ENCODE data around the gene OOSP1. TPM values are rescaled to one million over a fixed set of nuclear protein-coding genes. Genes with fewer than 3 reads are reported as not detected.

The OOSP1 gene
- total and polyA plus RNA-seq, 2 of the 8 experiments (the other 6 are each of a cell fraction or from before 2014, with no cell fraction given), result not detected

DNA sequence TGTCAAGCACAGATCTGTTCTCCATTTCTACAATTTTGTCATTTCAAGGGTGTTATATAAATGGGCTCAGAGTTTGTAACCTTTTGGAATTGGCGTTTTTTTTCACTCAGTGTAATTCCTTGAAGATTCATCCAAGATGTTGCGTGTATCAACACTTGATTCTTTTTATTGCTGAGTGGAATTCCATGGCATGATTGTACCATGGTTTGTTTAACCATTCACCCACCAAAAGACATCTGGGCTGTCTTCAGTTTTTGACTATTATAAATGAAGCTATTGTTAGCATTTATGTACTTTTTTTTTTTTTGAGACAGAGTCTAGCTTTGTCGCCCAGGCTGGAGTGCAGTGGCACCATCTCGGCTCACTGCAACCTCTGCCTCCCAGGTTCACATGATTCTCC lies 2.9 kb downstream of the OOSP1 start:
- Histone ChIP-seq H3K14ac (ENCODE audit: insufficient read length) (no peak overlapping the region), H3K4ac (replicated peaks; ENCODE audit: insufficient read length, low read depth, low read length) (no peak overlapping the region), H3K56ac (replicated peaks; ENCODE audit: insufficient read length, low read depth, low read length) (no peak overlapping the region), H3K9ac (replicated peaks in 1 of 4; ENCODE audit: extremely low read depth in 1 of 4, low read depth in 3 of 4, low read length in 3 of 4) (no peak overlapping the region), H4K5ac (ENCODE audit: insufficient read length, low read depth, low read length) (no peak overlapping the region), H3K4me1 (replicated peaks in 1 of 4; ENCODE audit: control insufficient read depth in 3 of 4, insufficient read depth in 4 of 4, low read length in 3 of 4) (no peaks in the 10 kb centered on the region), H3K4me3 (ENCODE audit: extremely low read depth in 1 of 4, insufficient read depth in 2 of 4, low read depth in 3 of 4, low read length in 4 of 4) (no peak overlapping the region), H2BK20ac (ENCODE audit: low read length) (no peak overlapping the region), H2BK12ac (ENCODE audit: low read depth, low read length) (no peak overlapping the region), H3K9me3 (ENCODE audit: insufficient read depth in 2 of 2, low read depth in 1 of 2, low read length in 1 of 2) (no peaks in the 10 kb centered on the region), H4K91ac (replicated peaks; ENCODE audit: insufficient read length, low read length) (no peak overlapping the region), H3K23me2 (ENCODE audit: low read depth, low read length) (no peaks in the 10 kb centered on the region), H2BK5ac (ENCODE audit: low read depth, low read length) (no peak overlapping the region), H2AFZ (ENCODE audit: low read length) (no peak overlapping the region), H3K79me2 (ENCODE audit: control insufficient read depth in 1 of 2, insufficient read depth in 2 of 2, low read length in 2 of 2) (no peaks in the 10 kb centered on the region), H2BK120ac (replicated peaks; ENCODE audit: low read depth, low read length) (no peak overlapping the region), H3K27me3 (replicated peaks in 1 of 4; ENCODE audit: control insufficient read depth in 3 of 4, extremely low read depth in 1 of 4, insufficient read depth in 3 of 4, low read length in 3 of 4) (no peaks in the 10 kb centered on the region), H3K23ac (ENCODE audit: insufficient read length) (no peak overlapping the region), H2BK15ac (ENCODE audit: low read length) (no peak overlapping the region), H2AK5ac (ENCODE audit: low read depth, low read length) (no peak overlapping the region), H4K8ac (ENCODE audit: extremely low read depth, insufficient read depth, low read length) (no peak overlapping the region), H4K20me1 (replicated peaks in 1 of 2; ENCODE audit: control insufficient read depth in 1 of 2, insufficient read depth in 2 of 2, low read length in 2 of 2) (no peaks in the 10 kb centered on the region), H3K18ac (ENCODE audit: extremely low read depth, low read length) (no peak overlapping the region), H3K4me2 (ENCODE audit: insufficient read depth in 1 of 2, low read depth in 2 of 2, low read length in 2 of 2) (no peak overlapping the region), H3K36me3 (ENCODE audit: control insufficient read depth in 2 of 4, insufficient read depth in 4 of 4, low read length in 3 of 4) (no peaks in the 10 kb centered on the region), H3K27ac (ENCODE audit: low read depth, low read length) (no peak overlapping the region), H3K79me1 (ENCODE audit: low read depth, low read length) (no peaks in the 10 kb centered on the region)
- CTCF ChIA-PET (ENCODE audit: partially characterized antibody), result no interaction called here
- WGBS, 2 experiments (ENCODE audit: extremely low coverage in 1 of 2, insufficient coverage in 1 of 2, insufficient read length in 1 of 2, insufficient replicate concordance in 2 of 2, low coverage in 1 of 2, low lambda C conversion rate in 2 of 2, missing lambda C conversion rate in 1 of 2), result 92% methylated on average over 4 of the region's 4 CpGs; no CpG with 5 or more reads in 1 of the 2 experiments
- POLR2A ChIA-PET (ENCODE audit: partially characterized antibody), result no interaction called here
- FAIRE-seq (no peak), DNase-seq (ENCODE audit: low read depth in 1 of 2, low spot score in 2 of 2) (no peak)
- TF ChIP-seq CBX8 (IDR thresholded peaks at IDR 0.05; ENCODE audit: borderline replicate concordance, low read depth, low read length), result no peak
- no peak for TF ChIP-seq TCF12 (IDR thresholded peaks at IDR 0.05; ENCODE audit: low read depth, low read length)
- TF ChIP-seq TAF7 (optimal IDR thresholded peaks at IDR 0.05; ENCODE audit: borderline replicate concordance, low read depth, low read length), result no peak
- no peak for TF ChIP-seq RBBP5 (IDR thresholded peaks at IDR 0.05; ENCODE audit: borderline replicate concordance, low read depth, low read length)
- no peak for TF ChIP-seq KDM1A (IDR thresholded peaks at IDR 0.05; ENCODE audit: borderline replicate concordance, low read length)
- TF ChIP-seq, protein P1, sequence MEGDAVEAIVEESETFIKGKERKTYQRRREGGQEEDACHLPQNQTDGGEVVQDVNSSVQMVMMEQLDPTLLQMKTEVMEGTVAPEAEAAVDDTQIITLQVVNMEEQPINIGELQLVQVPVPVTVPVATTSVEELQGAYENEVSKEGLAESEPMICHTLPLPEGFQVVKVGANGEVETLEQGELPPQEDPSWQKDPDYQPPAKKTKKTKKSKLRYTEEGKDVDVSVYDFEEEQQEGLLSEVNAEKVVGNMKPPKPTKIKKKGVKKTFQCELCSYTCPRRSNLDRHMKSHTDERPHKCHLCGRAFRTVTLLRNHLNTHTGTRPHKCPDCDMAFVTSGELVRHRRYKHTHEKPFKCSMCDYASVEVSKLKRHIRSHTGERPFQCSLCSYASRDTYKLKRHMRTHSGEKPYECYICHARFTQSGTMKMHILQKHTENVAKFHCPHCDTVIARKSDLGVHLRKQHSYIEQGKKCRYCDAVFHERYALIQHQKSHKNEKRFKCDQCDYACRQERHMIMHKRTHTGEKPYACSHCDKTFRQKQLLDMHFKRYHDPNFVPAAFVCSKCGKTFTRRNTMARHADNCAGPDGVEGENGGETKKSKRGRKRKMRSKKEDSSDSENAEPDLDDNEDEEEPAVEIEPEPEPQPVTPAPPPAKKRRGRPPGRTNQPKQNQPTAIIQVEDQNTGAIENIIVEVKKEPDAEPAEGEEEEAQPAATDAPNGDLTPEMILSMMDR (IDR thresholded peaks at IDR 0.05; ENCODE audit: control extremely low read depth in 1 of 3, insufficient read depth in 1 of 3, low read depth in 1 of 3, low read length in 3 of 3), result no peak
- TF ChIP-seq CEBPB (IDR thresholded peaks at IDR 0.05; ENCODE audit: low read depth, low read length), result no peak
- TF ChIP-seq, protein P2, sequence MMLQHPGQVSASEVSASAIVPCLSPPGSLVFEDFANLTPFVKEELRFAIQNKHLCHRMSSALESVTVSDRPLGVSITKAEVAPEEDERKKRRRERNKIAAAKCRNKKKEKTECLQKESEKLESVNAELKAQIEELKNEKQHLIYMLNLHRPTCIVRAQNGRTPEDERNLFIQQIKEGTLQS (IDR thresholded peaks at IDR 0.05; ENCODE audit: insufficient read depth, low read depth, low read length), result no peak
- TF ChIP-seq CBX5 (IDR thresholded peaks at IDR 0.05; ENCODE audit: low read depth, low read length), result no peak
- no peak for TF ChIP-seq SUZ12 (IDR thresholded peaks at IDR 0.05; ENCODE audit: low read length)
- no peak for TF ChIP-seq GTF2F1 (IDR thresholded peaks at IDR 0.05; ENCODE audit: borderline replicate concordance, low read depth, low read length)
- TF ChIP-seq BCL11A (IDR thresholded peaks at IDR 0.05; ENCODE audit: low read depth in 2 of 2, low read length in 2 of 2), result no peak

Data from H1 (cell line).